ENCODE measurements around the gene SP2.
A peak's percentile ranks its signal among the peaks of the same experiment; 100 is the strongest.

- TF ChIP-seq POLR2AphosphoS5 (IDR thresholded peaks at IDR 0.05) (no peak), CTCF (IDR thresholded peaks at IDR 0.05) (peak; percentile 19 to 74 (median 64)), POLR2A (IDR thresholded peaks at IDR 0.05) (no peak)
Measured at GRCh38 chr17:47978324-47978723, 82.3 kb downstream of the SP2 start.

Data from prostate gland (tissue), 2 donors.